HEK293T (cell line): ENCODE measurements around the gene FAM171A2.

Experiments
- CTCF ChIA-PET: fragments of 350-600 bp; formaldehyde crosslinking; extraction: SDS; loops from one replicate; lab custom pipeline; 2021; ENCODE audit warnings: antibody characterized with exemption, inconsistent platforms; lab: Yijun Ruan, JAX
- POLR2A ChIA-PET: fragments of 350-600 bp; formaldehyde crosslinking; extraction: SDS; loops from one replicate; lab custom pipeline; 2020; ENCODE audit warnings: antibody characterized with exemption, inconsistent platforms; lab: Yijun Ruan, JAX
- DNase-seq: peaks from one replicate; pipeline ENCODE4 v3.0.0; 2012; ENCODE audit warnings: mixed read lengths; ENCODE audit errors: extremely low spot score
- ARNT ChIP-seq: fragments of 450-650 bp; IDR thresholded peaks from 2 replicates; pipeline ENCODE4 v1.6.1; 2017; ENCODE audit warnings: mild to moderate bottlenecking
- BHLHE40 ChIP-seq: fragments of 450-650 bp; IDR thresholded peaks from 2 replicates; pipeline ENCODE4 v1.6.1; 2016; ENCODE audit warnings: mild to moderate bottlenecking, moderate library complexity, borderline replicate concordance
- CTBP1 ChIP-seq: fragments of 450-650 bp; IDR thresholded peaks from 2 replicates; pipeline ENCODE4 v1.6.1; 2016; ENCODE audit warnings: borderline replicate concordance
- ELF4 ChIP-seq: fragments of 450-650 bp; IDR thresholded peaks from 2 replicates; pipeline ENCODE4 v1.6.1; 2017; ENCODE audit warnings: antibody characterized with exemption
- FOXA1 ChIP-seq: fragments of 450-650 bp; IDR thresholded peaks from 2 replicates; pipeline ENCODE4 v1.6.1; 2016; ENCODE audit warnings: mild to moderate bottlenecking
- FOXK2 ChIP-seq: fragments of 450-650 bp; IDR thresholded peaks from 2 replicates; pipeline ENCODE4 v1.6.1; 2016; ENCODE audit warnings: mild to moderate bottlenecking
- FOXM1 ChIP-seq: fragments of 450-650 bp; IDR thresholded peaks from 2 replicates; pipeline ENCODE4 v1.6.1; 2017; ENCODE audit warnings: mild to moderate bottlenecking, borderline replicate concordance
- HDGF ChIP-seq: fragments of 450-650 bp; IDR thresholded peaks from 2 replicates; pipeline ENCODE4 v1.6.1; 2017; ENCODE audit warnings: antibody characterized with exemption, borderline replicate concordance
- L3MBTL2 ChIP-seq: fragments of 450-650 bp; conservative IDR thresholded peaks from 2 replicates; pipeline ENCODE4 v1.6.1; 2016; ENCODE audit warnings: mild to moderate bottlenecking
- LEF1 ChIP-seq: fragments of 450-650 bp; IDR thresholded peaks from 2 replicates; pipeline ENCODE4 v1.6.1; 2017; ENCODE audit warnings: mild to moderate bottlenecking, borderline replicate concordance
- NFRKB ChIP-seq: fragments of 450-650 bp; IDR thresholded peaks from 2 replicates; pipeline ENCODE4 v1.6.1; 2016; ENCODE audit warnings: mild to moderate bottlenecking, moderate library complexity
- SP1 ChIP-seq: fragments of 450-650 bp; IDR thresholded peaks from 2 replicates; pipeline ENCODE4 v1.6.1; 2017
- SUZ12 ChIP-seq: fragments of 450-650 bp; IDR thresholded peaks from 2 replicates; pipeline ENCODE4 v1.6.1; 2016; ENCODE audit warnings: mild to moderate bottlenecking
- TARDBP ChIP-seq: fragments of 450-650 bp; IDR thresholded peaks from 2 replicates; pipeline ENCODE4 v1.6.1; 2016
- ZNF384 ChIP-seq: fragments of 450-650 bp; IDR thresholded peaks from 2 replicates; pipeline ENCODE4 v1.6.1; 2016
- TF ChIP-seq, protein P1 (sequence below): fragments of 450-650 bp; IDR thresholded peaks from 2 replicates; pipeline ENCODE4 v1.6.1; 2016

The FAM171A2 gene

DNA sequence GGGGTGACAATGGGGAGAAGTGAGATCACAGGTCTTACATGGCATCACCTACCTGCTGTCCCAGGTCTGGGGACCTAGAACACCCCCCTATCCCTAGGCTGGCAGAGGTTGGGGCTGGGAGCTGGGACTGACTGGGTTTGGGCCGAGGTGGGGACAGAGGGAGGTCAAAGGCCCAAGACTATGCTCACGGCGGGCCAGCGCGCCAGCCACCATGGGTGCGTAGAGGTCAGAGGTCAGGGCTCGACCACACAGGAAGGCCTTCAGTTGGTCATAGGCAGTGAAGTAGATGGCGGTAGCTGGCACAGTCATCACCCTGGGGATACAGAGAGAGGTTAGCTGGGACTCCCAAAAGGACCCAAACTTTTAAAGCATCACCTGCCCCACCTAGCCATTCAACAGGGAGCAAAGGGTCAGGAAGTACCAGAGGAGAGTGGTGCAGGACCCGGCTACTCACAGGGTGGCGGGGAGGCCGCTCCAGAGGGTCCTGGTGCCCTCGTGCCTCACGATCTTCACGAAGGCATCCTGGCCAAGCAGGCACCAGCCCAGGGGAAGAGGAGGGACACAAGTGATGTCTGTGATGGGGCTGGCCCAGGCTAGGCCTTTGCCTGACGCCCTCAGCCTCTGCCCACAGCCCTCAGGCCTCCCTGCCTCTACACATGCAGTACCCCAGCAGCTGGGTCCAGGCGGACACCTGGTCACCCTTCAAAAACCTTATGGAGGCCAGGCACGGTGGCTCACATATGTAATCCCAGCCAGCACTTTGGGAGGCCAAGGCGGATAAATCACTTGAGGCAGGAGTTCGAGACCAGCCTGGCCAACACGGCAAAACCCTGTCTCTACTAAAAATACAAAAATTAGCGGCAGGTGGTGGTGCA is 42.2 kb downstream of the FAM171A2 start:
- TF ChIP-seq SUZ12 (no peak), ELF4 (no peak), FOXK2 (no peak), L3MBTL2 (no peak), ARNT (no peak), LEF1 (no peak)
- TF ChIP-seq, protein P1, sequence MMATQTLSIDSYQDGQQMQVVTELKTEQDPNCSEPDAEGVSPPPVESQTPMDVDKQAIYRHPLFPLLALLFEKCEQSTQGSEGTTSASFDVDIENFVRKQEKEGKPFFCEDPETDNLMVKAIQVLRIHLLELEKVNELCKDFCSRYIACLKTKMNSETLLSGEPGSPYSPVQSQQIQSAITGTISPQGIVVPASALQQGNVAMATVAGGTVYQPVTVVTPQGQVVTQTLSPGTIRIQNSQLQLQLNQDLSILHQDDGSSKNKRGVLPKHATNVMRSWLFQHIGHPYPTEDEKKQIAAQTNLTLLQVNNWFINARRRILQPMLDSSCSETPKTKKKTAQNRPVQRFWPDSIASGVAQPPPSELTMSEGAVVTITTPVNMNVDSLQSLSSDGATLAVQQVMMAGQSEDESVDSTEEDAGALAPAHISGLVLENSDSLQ: no peak
- CTCF ChIA-PET: interaction anchor here (0.6 kb wide), 1 partner anchor 23 kb away, joined by 3 read pairs; no protein-coding TSS in a partner anchor
- POLR2A ChIA-PET: interaction anchor here (1.1 to 1.5 kb wide), 3 partner anchors 11 to 100 kb away, joined by 3 to 4 read pairs (median 3); no protein-coding TSS in a partner anchor
- no peak for DNase-seq

DNA sequence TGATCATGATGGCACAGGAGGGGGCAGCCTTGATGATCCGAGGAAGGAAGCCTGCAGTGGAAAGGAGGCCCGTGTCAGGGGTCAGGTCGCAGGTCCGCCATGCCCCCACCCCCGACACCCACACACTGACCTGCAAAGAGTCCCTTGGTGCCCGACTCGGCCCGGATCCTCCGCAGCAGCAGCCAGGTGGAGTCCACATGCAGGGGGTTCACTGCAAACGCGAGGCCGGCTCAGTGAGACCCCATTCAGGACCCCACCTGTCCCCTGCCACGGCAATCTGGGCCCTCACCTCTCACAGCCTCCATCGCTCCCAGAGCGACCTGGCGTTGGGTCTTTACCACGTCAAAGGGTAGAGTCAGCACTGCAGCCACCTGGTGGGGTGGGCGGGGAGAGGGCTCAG is 43.6 kb downstream of the FAM171A2 start:
- CTCF ChIA-PET: no interaction called here
- TF ChIP-seq FOXK2 (no peak), SUZ12 (no peak), ELF4 (no peak), ARNT (no peak), TARDBP (no peak), L3MBTL2 (no peak), ZNF384 (no peak), FOXM1 (no peak), CTBP1 (no peak), FOXA1 (no peak), LEF1 (no peak), BHLHE40 (no peak), NFRKB (no peak)
- TF ChIP-seq, protein P1: no peak
- no peak for DNase-seq
- POLR2A ChIA-PET: interaction anchor here (1.5 kb wide), 1 partner anchor 10 kb away, joined by 4 read pairs; no protein-coding TSS in a partner anchor

DNA sequence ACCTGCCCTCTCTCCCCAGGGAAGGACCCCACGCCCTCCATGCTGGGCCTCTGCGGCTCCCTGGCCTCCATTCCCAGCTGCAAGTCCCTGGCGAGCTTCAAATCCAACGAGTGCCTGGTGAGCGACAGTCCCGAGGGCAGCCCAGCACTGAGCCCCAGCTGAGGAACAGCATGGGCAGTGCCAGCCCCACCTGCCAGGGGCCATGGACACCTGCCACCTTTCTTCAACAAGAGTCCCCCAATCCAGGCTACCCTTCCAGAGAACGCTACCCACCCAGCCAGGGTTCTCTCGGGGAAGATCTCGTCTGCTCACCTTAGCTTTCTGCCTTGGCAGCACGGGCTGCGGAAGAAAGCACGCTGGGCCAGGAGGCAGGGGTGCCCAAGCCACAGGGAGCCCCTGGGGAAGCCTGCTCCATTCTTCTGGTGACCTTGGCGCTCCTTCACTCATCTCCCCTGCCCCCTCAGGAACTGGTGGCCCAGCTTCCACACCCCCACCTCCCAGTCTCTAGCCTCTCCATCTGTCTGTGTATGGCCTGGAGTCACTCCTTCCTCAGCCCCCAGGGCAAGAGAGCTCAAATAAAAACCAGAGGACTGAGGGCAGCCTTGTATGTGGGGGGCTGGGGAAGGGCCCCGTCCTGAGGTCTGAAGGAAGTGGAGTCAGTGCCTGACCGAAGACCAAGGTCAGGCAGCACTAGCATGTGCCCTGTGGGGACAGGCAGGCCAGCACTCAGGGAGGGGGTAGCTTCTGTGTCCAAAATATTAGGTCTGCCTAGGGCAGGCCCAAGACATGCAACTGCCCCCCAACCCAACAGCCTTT is 45.4 kb downstream of the FAM171A2 start:
- POLR2A ChIA-PET: interaction anchor here (0.8 to 2.3 kb wide), 3 partner anchors 40 to 103 kb away, joined by 3 to 5 read pairs (median 3); no protein-coding TSS in a partner anchor
- CTCF ChIA-PET: interaction anchor here (0.6 kb wide), 1 partner anchor 592 kb away, joined by 4 read pairs; no protein-coding TSS in a partner anchor
- TF ChIP-seq FOXM1: no peak
- no peak for TF ChIP-seq FOXA1
- no peak for TF ChIP-seq TARDBP
- no peak for TF ChIP-seq SUZ12
- no peak for TF ChIP-seq HDGF
- TF ChIP-seq SP1: no peak
- TF ChIP-seq L3MBTL2: no peak
- TF ChIP-seq CTBP1: no peak
- TF ChIP-seq NFRKB: no peak
- TF ChIP-seq FOXK2: no peak
- no peak for TF ChIP-seq ZNF384
- no peak for TF ChIP-seq BHLHE40
- TF ChIP-seq ARNT: no peak
- TF ChIP-seq ELF4: no peak
- TF ChIP-seq, protein P1: no peak
- TF ChIP-seq LEF1: no peak
- DNase-seq: no peak

DNA sequence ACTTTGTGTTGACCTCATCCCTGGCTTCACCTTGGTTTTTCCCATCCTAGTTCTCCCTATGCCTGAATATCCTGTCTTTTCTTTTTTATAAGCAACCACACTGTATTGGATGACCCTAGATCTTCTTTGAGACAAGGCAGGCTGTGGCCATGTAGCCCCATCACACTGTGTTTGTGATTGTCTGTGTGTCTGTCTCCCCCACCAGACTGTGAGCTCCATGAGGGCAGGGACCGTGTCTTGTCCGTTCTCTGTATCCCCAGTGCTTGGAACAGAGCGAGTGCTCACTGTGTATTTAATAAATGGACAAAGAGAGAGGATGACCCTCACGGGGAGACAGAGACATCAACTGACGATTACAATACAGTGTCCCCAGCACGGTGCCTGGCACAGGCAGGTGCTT is 46.1 kb downstream of the FAM171A2 start:
- CTCF ChIA-PET: interaction anchor here (1.2 kb wide), 1 partner anchor 28 kb away, joined by 3 read pairs; no protein-coding TSS in a partner anchor
- TF ChIP-seq ELF4 (no peak), FOXK2 (no peak), L3MBTL2 (no peak), FOXA1 (no peak), ZNF384 (no peak), ARNT (no peak), LEF1 (no peak), HDGF (no peak), SP1 (no peak), SUZ12 (no peak), BHLHE40 (no peak), CTBP1 (no peak)
- DNase-seq: no peak
- POLR2A ChIA-PET: interaction anchor here (0.8 to 2.3 kb wide), 2 partner anchors 9 to 96 kb away, joined by 3 to 5 read pairs; no protein-coding TSS in a partner anchor
